HEK293 (cell line): ENCODE data around the gene MIB2.

Source experiments
- SETDB1 ChIP-seq: IDR thresholded peaks from one replicate; pipeline ENCODE4 v1.6.1; 2017; ENCODE audit warnings: mild to moderate bottlenecking, low read length, moderate library complexity, mixed read lengths; ENCODE audit not compliant: insufficient read length
- TCF7L2 ChIP-seq: IDR thresholded peaks from 2 replicates; pipeline ENCODE4 v1.6.1; 2011; ENCODE audit warnings: low read depth, mild to moderate bottlenecking, inconsistent platforms, low read length, moderate library complexity, borderline replicate concordance
- ZBTB20 ChIP-seq: fragments of 450-650 bp; formaldehyde crosslinking; IDR thresholded peaks from 2 replicates; pipeline ENCODE4 v1.5.1; 2016; ENCODE audit warnings: missing biosample characterization, missing genetic modification characterization
- ZNF274 ChIP-seq, 2 experiments: fragments of 200-500 bp in 1 of 2; fragments of 450-650 bp in 1 of 2; sonication (Bioruptor generic) in 1 of 2; formaldehyde crosslinking in 1 of 2; IDR thresholded peaks; 2 replicates each; pipeline versions ENCODE4 v1.5.1 to v1.6.1; 2014 to 2016; ENCODE audit warnings: borderline replicate concordance in 1 of 2, inconsistent platforms in 1 of 2, low read length in 1 of 2, missing biosample characterization in 1 of 2, missing genetic modification characterization in 1 of 2
- ZNF514 ChIP-seq: fragments of 450-650 bp; formaldehyde crosslinking; IDR thresholded peaks from 2 replicates; pipeline ENCODE4 v1.5.1; 2016; ENCODE audit warnings: missing biosample characterization, missing genetic modification characterization
- ZNF561 ChIP-seq: fragments of 450-650 bp; IDR thresholded peaks from 2 replicates; pipeline ENCODE4 v1.5.1; 2018; ENCODE audit warnings: missing biosample characterization, missing genetic modification characterization, borderline replicate concordance
- TF ChIP-seq, protein P1 (sequence below): fragments of 450-650 bp; formaldehyde crosslinking; IDR thresholded peaks from 2 replicates; pipeline ENCODE4 v1.5.1; 2016; ENCODE audit warnings: missing biosample characterization, missing genetic modification characterization
- TF ChIP-seq, protein P2 (sequence below): fragments of 450-650 bp; formaldehyde crosslinking; IDR thresholded peaks from 2 replicates; pipeline ENCODE4 v1.5.1; 2016; ENCODE audit warnings: missing biosample characterization, missing genetic modification characterization

DNA sequence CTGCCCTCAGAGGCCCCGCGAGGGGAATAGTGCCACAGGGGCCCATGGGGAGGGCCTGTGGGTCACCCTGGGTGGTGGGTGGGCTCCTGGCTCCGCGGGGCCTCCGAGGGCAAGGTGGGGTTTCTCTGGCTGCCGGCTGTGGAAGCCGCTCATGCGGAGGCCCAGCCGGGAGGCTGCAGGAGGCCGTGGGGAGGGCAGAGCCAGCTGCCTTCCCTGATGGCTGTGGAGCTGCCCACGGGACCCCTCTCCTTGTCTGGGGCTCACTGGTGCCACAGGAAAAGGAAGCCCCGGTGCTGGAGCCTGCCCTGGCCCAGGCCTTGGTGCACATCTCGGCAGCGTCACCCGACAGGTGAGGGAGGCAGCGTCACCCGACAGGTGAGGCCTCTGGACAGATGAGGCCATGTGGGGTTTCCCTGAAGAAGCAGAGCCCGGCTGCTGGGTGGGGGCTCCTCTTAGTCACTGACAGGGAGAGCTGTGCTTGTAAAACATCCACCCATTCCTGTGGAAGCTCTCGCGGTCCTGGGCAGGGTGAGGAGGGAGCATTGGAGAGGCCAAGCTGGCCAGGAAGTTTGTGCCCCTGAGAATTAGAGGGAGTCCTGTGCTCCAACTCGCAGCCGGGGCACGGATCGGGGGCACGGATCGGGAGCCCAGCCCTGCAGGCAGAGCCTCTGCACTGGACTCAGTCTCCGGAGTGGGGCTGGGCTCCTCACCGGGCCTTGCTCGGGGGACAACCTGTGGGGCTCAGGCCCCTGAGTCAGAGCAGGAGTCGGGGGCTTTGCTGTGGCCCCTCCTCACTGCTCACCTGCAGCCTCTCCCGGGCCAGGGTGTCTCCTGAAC lies 6.1 kb downstream of the MIB2 start:
- no peak for TF ChIP-seq ZBTB20
- TF ChIP-seq, protein P1, sequence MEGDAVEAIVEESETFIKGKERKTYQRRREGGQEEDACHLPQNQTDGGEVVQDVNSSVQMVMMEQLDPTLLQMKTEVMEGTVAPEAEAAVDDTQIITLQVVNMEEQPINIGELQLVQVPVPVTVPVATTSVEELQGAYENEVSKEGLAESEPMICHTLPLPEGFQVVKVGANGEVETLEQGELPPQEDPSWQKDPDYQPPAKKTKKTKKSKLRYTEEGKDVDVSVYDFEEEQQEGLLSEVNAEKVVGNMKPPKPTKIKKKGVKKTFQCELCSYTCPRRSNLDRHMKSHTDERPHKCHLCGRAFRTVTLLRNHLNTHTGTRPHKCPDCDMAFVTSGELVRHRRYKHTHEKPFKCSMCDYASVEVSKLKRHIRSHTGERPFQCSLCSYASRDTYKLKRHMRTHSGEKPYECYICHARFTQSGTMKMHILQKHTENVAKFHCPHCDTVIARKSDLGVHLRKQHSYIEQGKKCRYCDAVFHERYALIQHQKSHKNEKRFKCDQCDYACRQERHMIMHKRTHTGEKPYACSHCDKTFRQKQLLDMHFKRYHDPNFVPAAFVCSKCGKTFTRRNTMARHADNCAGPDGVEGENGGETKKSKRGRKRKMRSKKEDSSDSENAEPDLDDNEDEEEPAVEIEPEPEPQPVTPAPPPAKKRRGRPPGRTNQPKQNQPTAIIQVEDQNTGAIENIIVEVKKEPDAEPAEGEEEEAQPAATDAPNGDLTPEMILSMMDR (tag by site-specific recombination), result no peak
- TF ChIP-seq ZNF274 (IDR thresholded peaks at IDR 0.05; ENCODE audit: low read length), result no peak
- TF ChIP-seq ZNF274 (tag by site-specific recombination; IDR thresholded peaks at IDR 0.05; ENCODE audit: borderline replicate concordance), result no peak
- TF ChIP-seq ZNF561 (tag by site-specific recombination), result no peak
- no peak for TF ChIP-seq SETDB1
- TF ChIP-seq, protein P2, sequence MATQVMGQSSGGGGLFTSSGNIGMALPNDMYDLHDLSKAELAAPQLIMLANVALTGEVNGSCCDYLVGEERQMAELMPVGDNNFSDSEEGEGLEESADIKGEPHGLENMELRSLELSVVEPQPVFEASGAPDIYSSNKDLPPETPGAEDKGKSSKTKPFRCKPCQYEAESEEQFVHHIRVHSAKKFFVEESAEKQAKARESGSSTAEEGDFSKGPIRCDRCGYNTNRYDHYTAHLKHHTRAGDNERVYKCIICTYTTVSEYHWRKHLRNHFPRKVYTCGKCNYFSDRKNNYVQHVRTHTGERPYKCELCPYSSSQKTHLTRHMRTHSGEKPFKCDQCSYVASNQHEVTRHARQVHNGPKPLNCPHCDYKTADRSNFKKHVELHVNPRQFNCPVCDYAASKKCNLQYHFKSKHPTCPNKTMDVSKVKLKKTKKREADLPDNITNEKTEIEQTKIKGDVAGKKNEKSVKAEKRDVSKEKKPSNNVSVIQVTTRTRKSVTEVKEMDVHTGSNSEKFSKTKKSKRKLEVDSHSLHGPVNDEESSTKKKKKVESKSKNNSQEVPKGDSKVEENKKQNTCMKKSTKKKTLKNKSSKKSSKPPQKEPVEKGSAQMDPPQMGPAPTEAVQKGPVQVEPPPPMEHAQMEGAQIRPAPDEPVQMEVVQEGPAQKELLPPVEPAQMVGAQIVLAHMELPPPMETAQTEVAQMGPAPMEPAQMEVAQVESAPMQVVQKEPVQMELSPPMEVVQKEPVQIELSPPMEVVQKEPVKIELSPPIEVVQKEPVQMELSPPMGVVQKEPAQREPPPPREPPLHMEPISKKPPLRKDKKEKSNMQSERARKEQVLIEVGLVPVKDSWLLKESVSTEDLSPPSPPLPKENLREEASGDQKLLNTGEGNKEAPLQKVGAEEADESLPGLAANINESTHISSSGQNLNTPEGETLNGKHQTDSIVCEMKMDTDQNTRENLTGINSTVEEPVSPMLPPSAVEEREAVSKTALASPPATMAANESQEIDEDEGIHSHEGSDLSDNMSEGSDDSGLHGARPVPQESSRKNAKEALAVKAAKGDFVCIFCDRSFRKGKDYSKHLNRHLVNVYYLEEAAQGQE (tag by site-specific recombination), result no peak
- TF ChIP-seq ZNF514 (tag by site-specific recombination), result no peak
- TF ChIP-seq TCF7L2, result no peak
